ENCODE measurements around the gene BTBD19.
A peak's percentile ranks its signal among the peaks of the same experiment; 100 is the strongest.

BTBD19 gene

DNA sequence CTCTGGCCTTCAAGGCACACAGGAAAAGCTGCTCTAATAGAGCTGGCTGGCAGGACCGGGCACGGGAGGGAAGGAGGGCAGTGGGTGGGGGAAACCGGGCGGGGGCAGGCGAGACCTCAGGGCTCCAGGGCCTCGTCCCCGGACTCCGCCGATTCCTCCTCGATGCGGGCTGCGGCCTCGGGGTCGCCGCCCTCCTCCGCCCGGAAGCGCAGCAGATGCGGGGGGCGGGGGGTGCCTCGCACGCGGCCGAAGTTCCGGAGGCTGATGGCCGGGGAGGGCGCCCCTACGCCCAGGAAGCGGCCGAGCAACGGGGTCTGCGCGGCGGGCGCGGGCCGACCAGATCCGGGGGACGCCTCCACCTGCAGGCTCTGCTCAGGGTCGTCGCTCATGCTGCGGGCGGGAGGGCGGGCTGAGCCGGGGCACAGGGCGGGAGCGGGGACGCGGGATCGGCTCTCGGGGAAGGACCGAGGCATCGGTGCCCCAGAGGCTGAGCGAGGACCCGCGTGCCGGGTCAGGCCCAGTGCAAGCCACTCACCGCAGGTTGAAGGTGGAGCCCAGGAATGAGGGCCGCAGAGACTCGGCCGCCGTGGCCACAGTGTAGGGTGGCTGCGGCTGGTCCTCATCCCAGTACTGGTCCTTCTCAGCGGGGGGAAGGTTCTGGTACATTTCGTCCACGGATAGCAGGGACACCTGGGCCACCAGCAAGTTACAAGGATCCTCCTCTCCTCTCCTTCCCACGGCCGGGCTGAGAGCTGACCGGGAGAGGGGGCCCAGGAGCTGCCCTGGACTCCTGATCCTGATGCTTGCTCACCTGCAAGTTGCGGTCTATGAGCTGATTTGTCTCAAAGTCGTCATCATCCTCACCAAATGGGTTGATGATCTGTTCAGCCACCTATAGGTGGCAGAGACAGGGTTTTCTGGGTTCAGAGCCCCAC is 24.0 kb upstream of the BTBD19 start:
- DNase-seq (ENCODE audit: low spot score) = peak; percentile 67
- in situ Hi-C loops (cut with MboI; ENCODE audit: low sequenced_read_pairs, unreplicated experiment) = no loop called here
- TF ChIP-seq CTCF (IDR thresholded peaks at IDR 0.05; ENCODE audit: borderline replicate concordance, control extremely low read depth, extremely low read depth, insufficient read depth, missing control alignments) = no peak

- DNase-seq (ENCODE audit: low spot score) = no peak
- in situ Hi-C loops (cut with MboI; ENCODE audit: low sequenced_read_pairs, unreplicated experiment) = no loop called here
- no peak for TF ChIP-seq CTCF (IDR thresholded peaks at IDR 0.05; ENCODE audit: borderline replicate concordance, control extremely low read depth, extremely low read depth, insufficient read depth, missing control alignments)
Measured at GRCh38 chr1:44785029-44785380, 23.3 kb upstream of the BTBD19 start.

DNA sequence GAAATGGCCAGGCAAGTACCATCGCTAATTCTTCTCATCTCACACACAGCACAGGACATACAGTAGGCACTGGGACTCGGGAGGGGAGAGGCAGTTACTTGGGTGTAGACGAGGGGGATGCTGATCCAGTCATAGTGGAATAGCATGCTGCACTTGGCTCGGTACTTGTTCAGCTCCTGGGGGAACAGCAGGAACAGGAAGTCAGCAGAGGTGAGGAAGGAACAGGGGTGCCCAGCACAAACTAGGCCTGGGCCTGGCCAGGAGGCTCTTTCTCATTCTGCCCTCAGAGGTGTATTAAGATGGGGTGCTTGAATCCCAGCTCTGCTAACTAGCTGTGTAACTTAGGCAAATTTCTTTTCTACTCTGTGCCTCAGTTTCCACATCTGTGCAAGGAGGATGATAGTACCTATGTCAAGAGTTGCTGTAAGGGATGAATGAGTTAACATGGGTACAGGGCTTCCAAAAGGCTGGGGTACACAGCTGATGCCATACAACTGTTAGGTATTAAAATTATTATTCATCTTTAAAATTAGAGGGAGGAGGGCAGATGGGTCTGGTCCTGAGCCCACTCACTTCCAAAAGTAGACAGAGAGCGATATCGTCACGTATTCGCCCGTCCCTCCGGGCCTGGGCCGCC is 22.7 kb upstream of the BTBD19 start:
- no peak for TF ChIP-seq CTCF (IDR thresholded peaks at IDR 0.05; ENCODE audit: borderline replicate concordance, control extremely low read depth, extremely low read depth, insufficient read depth, missing control alignments)
- in situ Hi-C loops (cut with MboI; ENCODE audit: low sequenced_read_pairs, unreplicated experiment) = no loop called here
- DNase-seq (ENCODE audit: low spot score) = no peak

GRCh38 chr1:44786138-44786840 is 22.0 kb upstream of the BTBD19 start:
- DNase-seq (ENCODE audit: low spot score) = peak; percentile 83
- in situ Hi-C loops (cut with MboI; ENCODE audit: low sequenced_read_pairs, unreplicated experiment) = no loop called here
- peak; percentile 94 for TF ChIP-seq CTCF (IDR thresholded peaks at IDR 0.05; ENCODE audit: borderline replicate concordance, control extremely low read depth, extremely low read depth, insufficient read depth, missing control alignments)

DNA sequence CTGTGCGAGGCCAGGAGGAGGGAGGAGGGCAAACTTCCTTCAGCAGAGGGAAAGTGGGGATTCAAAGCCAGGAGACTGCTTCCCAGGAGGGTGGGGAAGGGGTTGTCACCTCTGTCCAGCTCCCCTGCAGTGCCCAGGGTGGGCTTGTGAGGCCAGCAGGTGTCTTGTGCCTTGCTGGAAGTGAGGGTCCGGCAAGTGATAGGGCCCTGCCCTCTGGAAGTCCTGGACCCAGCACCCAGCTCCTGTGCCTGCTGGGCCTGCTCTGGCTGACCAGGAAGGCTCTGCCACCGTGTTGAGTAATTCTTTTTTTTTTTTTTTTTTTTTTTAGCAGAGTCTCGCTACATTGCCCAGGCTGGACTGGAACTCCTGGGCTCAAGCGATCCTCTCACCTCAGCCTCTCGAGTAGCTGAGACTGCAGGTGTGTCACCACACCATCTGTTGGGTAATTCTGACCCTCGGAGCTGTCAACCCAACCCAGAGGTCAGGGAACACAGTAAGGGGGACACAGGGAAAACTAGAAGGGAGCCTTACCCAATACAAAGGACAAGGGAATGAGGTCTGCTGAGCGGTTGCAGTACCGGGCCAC is 21.4 kb upstream of the BTBD19 start:
- no peak for DNase-seq (ENCODE audit: low spot score)
- in situ Hi-C loops (cut with MboI; ENCODE audit: low sequenced_read_pairs, unreplicated experiment) = no loop called here
- TF ChIP-seq CTCF (IDR thresholded peaks at IDR 0.05; ENCODE audit: borderline replicate concordance, control extremely low read depth, extremely low read depth, insufficient read depth, missing control alignments) = no peak

DNA sequence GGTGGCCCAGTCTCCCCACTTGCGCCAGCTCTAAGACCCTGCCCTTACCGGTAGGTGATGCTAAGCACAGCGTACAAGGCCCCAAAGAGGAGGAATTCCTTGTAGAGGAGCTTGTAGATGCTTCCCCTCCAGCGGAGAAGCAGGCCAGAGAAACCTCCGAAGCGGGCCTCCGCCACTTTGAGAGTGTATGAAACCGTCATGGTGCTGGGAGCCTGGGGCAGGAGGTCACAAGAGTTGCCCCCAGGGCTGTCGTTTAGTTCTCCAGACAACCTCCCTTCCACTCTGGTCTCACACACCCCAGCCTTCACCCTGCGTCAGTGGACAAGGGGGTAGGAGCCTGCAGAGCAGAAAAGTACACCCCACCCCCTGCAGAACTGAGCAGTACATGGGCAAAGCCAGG is 20.8 kb upstream of the BTBD19 start:
- in situ Hi-C loops (cut with MboI; ENCODE audit: low sequenced_read_pairs, unreplicated experiment) = no loop called here
- DNase-seq (ENCODE audit: low spot score) = no peak

More for the DNA sequence above, 20.8 kb upstream of the BTBD19 start:
- no peak for TF ChIP-seq CTCF (IDR thresholded peaks at IDR 0.05; ENCODE audit: borderline replicate concordance, control extremely low read depth, extremely low read depth, insufficient read depth, missing control alignments)
